Activated naive CD4-positive, alpha-beta T cell treated with Interleukin-2 at 50 U/mL for 16 hours (primary cell): ENCODE data around the gene CCDC177.

Source experiments
- DNase-seq: peaks from one replicate; pipeline ENCODE4 v3.0.0-alpha.2; 2020

CCDC177 gene

GRCh38 chr14:69560826-69561225 lies 13.8 kb downstream of the CCDC177 start:
- DNase-seq, result no peak

- DNase-seq, result no peak
Observed at GRCh38 chr14:69559581-69560011, 15.1 kb downstream of the CCDC177 start.

- no peak for DNase-seq
Observed at GRCh38 chr14:69558774-69559173, 15.9 kb downstream of the CCDC177 start.

GRCh38 chr14:69554500-69554899 lies 20.2 kb downstream of the CCDC177 start:
- DNase-seq, result no peak

- DNase-seq, result no peak
Observed at GRCh38 chr14:69553252-69553651, 21.4 kb downstream of the CCDC177 start.

- DNase-seq, result no peak
Observed at GRCh38 chr14:69551511-69551910, 23.2 kb downstream of the CCDC177 start.

GRCh38 chr14:69548566-69548965 lies 26.1 kb downstream of the CCDC177 start:
- DNase-seq, result no peak

- peak; percentile 22 for DNase-seq
Observed at GRCh38 chr14:69547701-69548348, 26.8 kb downstream of the CCDC177 start.

- peak; percentile 16 for DNase-seq
Observed at GRCh38 chr14:69543341-69544115, 31.1 kb downstream of the CCDC177 start.

- no peak for DNase-seq
Observed at GRCh38 chr14:69542311-69542710, 32.4 kb downstream of the CCDC177 start.

GRCh38 chr14:69540654-69541335 lies 33.9 kb downstream of the CCDC177 start:
- no peak for DNase-seq

- DNase-seq, result no peak
Observed at GRCh38 chr14:69539631-69540410, 34.9 kb downstream of the CCDC177 start.

- DNase-seq, result no peak
Observed at GRCh38 chr14:69538766-69539165, 35.9 kb downstream of the CCDC177 start.

- DNase-seq, result no peak
Observed at GRCh38 chr14:69537900-69538299, 36.8 kb downstream of the CCDC177 start.

GRCh38 chr14:69536971-69537370 lies 37.7 kb downstream of the CCDC177 start:
- no peak for DNase-seq

GRCh38 chr14:69535230-69535848 lies 39.3 kb downstream of the CCDC177 start:
- no peak for DNase-seq

- DNase-seq, result no peak
Observed at GRCh38 chr14:69532561-69533340, 41.9 kb downstream of the CCDC177 start.

- no peak for DNase-seq
Observed at GRCh38 chr14:69531135-69531534, 43.5 kb downstream of the CCDC177 start.

GRCh38 chr14:69530095-69530494 lies 44.6 kb downstream of the CCDC177 start:
- DNase-seq, result no peak

GRCh38 chr14:69529563-69529962 lies 45.1 kb downstream of the CCDC177 start:
- no peak for DNase-seq

- DNase-seq, result no peak
Observed at GRCh38 chr14:69528930-69529329, 45.7 kb downstream of the CCDC177 start.

GRCh38 chr14:69528143-69528542 lies 46.5 kb downstream of the CCDC177 start:
- no peak for DNase-seq
